Mammary epithelial cell (primary cell): Measurements from ENCODE around the gene TBX2.

Experiments
- CTCF ChIP-seq, 2 donors: IDR thresholded peaks in 1 of 2; conservative IDR thresholded peaks in 1 of 2; 2 replicates each; pipeline ENCODE4 v1.5.1; 2011 to 2012; ENCODE audit warnings: inconsistent platforms in 2 of 2, low read length in 2 of 2, mild to moderate bottlenecking in 2 of 2, control low read depth in 1 of 2, low read depth in 1 of 2; ENCODE audit not compliant: insufficient read depth in 1 of 2; ENCODE audit errors: extremely low read depth in 1 of 2
- EZH2 ChIP-seq: IDR thresholded peaks from 2 replicates; pipeline ENCODE4 v1.6.1; 2012; ENCODE audit warnings: low read length, inconsistent platforms, borderline replicate concordance

GRCh38 chr17:61385577-61386236 is 13.9 kb upstream of the TBX2 start:
- TF ChIP-seq CTCF (conservative IDR thresholded peaks at IDR 0.05 in 1 of 2, IDR thresholded peaks at IDR 0.05 in 1 of 2; ENCODE audit: extremely low read depth in 1 of 2, insufficient read depth in 1 of 2, low read depth in 1 of 2, low read length in 2 of 2) (no peak), EZH2 (no peak)
